ENCODE results near the gene ARHGAP18.

ARHGAP18 gene

DNA sequence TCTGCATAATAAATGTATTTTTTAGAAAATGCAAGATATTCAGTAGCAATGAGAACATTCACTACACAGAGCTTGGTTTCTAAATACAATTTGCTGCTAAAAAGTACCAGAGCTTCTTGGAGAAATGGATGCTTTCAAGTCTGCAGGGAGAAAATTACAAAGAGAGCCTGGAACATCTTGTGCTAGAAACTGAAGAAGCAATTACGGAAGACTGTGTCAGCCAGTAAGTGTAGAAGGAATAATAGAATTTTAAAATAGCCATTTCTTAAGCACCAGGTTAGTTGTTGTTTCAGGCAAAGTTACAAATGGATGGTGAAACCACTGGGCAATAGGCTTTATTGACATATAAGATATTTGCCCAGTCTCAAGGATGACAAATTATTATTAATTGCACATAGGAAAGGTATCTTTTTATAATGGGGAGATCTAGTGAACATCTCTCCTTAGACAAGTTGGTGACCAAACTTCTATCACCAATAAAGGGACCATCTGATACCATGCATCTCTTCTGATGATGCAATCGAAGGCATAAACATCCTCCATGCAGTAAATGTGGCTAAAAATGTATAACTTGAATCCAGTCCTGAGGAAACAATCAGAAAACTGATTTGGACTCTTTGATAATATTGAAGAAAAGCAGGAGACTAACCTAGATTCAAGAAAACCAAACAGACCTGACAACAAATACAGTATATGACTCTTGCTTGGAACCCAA lies 81.7 kb downstream of the ARHGAP18 start:
- Histone ChIP-seq H3K9me3 (ENCODE audit: control insufficient read depth, insufficient read depth, low read length) (no peaks in the 10 kb centered on the region), H3K9ac (ENCODE audit: low read depth, low read length) (no peak overlapping the region), H3K36me3 (ENCODE audit: insufficient read depth, low read length) (peaks cover 2% of the 10 kb centered on the region; the same call in 1 of the 2 replicates), H3K4me1 (ENCODE audit: insufficient read depth, low read length) (no peaks in the 10 kb centered on the region)

DNA sequence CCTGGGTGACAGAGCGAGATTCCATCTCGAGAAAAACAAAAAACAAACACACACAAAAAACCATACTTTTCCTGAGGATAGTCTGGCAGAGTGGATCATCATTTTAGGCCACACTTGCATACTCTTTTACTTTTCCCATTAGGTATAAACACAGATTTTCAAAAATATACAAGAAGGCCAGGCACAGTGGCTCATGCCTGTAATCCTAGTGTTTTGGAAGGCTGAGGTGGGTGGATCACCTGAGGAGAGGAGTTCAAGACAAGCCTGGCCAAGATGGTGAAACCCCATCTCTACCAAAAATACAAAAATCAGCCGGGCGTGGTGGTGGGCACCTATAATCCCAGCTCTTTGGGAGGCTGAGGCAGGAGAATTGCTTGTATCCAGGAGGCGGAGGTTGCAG lies 85.5 kb downstream of the ARHGAP18 start:
- Histone ChIP-seq H3K36me3 (ENCODE audit: insufficient read depth, low read length) (peaks cover 2% of the 10 kb centered on the region; the same call in 1 of the 2 replicates), H3K9me3 (ENCODE audit: control insufficient read depth, insufficient read depth, low read length) (no peaks in the 10 kb centered on the region), H3K4me1 (ENCODE audit: insufficient read depth, low read length) (no peaks in the 10 kb centered on the region), H3K9ac (ENCODE audit: low read depth, low read length) (no peak overlapping the region)

DNA sequence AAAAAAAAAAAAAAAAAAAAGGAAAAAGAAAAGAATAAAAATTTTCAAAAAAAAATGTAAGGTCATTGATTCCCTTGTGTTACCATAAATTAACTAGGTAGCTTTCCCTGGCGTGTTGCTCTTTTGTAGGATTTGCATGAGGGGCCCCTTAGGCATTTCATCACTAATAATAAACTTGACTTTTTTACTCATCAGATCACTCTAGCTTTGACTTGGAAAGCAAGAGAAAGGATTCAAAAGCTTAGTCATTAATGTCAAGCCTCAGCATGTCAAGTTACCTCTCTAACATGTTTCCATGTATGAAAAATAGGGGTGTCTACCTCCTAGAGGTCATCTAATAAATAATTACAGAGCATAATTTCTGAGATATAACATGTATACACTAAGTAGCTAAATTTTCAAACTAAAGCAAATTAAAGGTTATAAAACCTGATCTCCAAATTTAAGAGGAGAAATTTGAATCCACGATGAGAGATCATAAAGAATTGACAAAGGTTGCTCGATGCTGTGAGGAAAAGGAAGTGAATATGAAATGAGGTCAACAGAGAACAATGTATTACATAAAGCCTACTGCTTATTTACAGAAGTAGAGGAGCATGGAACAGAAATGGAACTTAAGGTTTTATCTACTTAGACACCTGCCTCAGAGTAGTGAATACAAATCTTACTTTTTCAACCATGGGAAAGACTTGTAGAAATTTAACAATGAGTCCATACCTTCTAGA lies 86.8 kb downstream of the ARHGAP18 start:
- H3K36me3 ChIP-seq (ENCODE audit: insufficient read depth, low read length): peaks cover 2% of the 10 kb centered on the region; the same call in 1 of the 2 replicates
- no peak overlapping the region for H3K9ac ChIP-seq (ENCODE audit: low read depth, low read length)
- H3K9me3 ChIP-seq (ENCODE audit: control insufficient read depth, insufficient read depth, low read length): no peaks in the 10 kb centered on the region
- no peaks in the 10 kb centered on the region for H3K4me1 ChIP-seq (ENCODE audit: insufficient read depth, low read length)

DNA sequence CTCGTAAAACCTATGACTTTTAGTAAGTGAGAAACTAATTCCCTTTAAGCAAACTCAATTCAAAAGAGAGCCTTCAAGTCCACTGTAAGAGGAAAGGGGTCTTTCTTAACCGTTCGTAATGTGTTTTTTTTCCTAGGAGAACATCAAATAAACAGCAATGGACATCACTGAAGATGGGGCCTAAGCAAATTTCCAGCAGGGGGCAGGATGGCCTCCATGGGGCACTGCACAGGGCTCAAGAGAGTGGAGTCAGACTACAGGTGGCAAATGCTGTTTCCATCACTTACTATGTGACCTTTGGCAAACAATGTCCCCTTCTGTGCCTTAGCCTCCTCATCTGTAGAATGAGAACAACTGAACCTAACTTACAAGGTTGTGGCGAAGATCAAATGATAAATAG lies 88.7 kb downstream of the ARHGAP18 start:
- H3K9me3 ChIP-seq (ENCODE audit: control insufficient read depth, insufficient read depth, low read length): no peaks in the 10 kb centered on the region
- no peak overlapping the region for H3K9ac ChIP-seq (ENCODE audit: low read depth, low read length)
- H3K4me1 ChIP-seq (ENCODE audit: insufficient read depth, low read length): no peaks in the 10 kb centered on the region
- no peaks in the 10 kb centered on the region for H3K36me3 ChIP-seq (ENCODE audit: insufficient read depth, low read length)

DNA sequence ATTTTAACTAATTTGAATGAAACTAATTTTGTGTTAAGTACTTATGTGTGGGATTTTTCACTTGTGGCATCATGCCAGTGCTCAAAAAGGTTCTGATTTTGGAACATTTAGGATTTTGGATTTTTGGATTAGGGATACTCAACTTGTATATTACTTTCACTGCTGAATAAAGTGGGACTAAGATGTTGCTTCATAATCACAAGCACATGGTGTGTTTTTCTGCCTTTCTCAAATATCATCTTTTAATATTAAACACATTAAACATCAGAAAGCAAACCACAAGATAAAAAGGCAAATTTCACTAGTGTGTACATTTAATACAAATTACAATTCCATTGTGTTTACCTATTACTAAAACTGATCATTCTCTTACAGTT lies 89.8 kb downstream of the ARHGAP18 start:
- Histone ChIP-seq H3K9ac (ENCODE audit: low read depth, low read length) (no peak overlapping the region), H3K9me3 (ENCODE audit: control insufficient read depth, insufficient read depth, low read length) (no peaks in the 10 kb centered on the region), H3K36me3 (ENCODE audit: insufficient read depth, low read length) (no peaks in the 10 kb centered on the region), H3K4me1 (ENCODE audit: insufficient read depth, low read length) (no peaks in the 10 kb centered on the region)

DNA sequence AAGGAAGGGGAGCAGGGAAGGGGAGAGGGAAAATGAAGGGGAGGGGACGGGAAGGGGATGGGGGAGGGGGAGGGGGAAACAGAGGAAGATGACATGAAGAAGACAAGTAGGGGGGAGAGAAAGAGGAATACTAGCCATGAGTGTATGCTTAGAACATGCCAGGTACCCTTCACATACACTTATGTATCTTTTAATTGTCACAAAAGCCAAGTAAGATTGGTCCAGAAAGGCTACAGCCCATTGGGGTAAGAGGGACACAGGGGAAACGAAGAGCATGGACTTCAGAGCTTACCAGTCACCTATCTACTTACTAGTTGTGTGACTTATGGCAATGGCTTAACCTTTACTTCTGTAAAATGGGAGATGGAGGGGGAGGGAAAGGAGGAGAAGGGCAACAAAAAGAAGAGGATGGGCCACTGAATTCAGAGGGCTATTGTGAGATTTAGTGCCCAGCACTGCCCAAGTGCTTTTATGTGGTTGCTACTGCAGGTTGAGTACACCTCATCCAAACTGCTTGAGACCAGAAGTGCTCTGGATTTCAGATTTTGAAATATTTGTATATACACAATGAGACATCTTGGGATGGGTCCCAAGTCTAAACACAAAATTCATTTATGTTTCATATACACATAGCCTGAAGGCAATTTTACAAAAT lies 90.3 kb downstream of the ARHGAP18 start:
- Histone ChIP-seq H3K36me3 (ENCODE audit: insufficient read depth, low read length) (no peaks in the 10 kb centered on the region), H3K9ac (ENCODE audit: low read depth, low read length) (no peak overlapping the region), H3K9me3 (ENCODE audit: control insufficient read depth, insufficient read depth, low read length) (no peaks in the 10 kb centered on the region), H3K4me1 (ENCODE audit: insufficient read depth, low read length) (no peaks in the 10 kb centered on the region)

DNA sequence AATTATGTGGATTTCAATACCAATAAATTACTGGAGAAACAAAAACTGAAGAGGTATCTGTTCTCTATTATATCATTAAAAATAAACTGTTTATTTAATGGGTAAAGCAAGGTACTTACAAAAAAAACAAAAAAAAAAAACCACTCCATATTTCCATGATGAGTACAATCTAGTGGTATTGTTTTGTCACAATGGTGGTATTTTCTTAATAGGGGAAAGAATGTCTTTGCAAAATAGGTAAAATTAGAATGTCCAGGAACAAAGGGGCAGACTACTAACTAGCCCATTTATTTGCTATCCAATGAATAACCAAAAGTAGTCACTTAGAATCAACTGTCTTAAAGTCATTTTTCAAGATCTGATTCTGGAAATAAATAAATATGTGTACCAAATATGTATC lies 92.0 kb downstream of the ARHGAP18 start:
- Histone ChIP-seq H3K36me3 (ENCODE audit: insufficient read depth, low read length) (no peaks in the 10 kb centered on the region), H3K4me1 (ENCODE audit: insufficient read depth, low read length) (no peaks in the 10 kb centered on the region)

DNA sequence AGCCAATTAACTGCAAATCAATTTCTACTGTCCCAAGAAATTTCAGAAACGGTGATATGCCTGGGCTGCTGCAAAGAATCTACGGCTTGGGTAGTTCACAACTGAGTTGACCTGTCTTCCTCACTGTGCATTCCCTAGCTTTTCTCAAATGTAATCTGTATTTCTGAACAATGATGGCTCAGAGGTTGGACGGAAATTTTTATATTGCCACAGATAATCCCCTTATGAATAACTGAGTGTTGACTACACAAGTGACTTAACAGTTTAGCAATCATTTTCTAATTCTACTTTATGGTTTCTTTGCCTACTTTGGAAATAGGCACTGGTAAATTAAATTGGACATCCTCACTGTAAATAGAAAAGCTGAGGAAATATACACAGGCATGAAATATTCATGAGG lies 94.5 kb downstream of the ARHGAP18 start:
- Histone ChIP-seq H3K9me3 (ENCODE audit: control insufficient read depth, insufficient read depth, low read length) (no peaks in the 10 kb centered on the region), H3K4me1 (ENCODE audit: insufficient read depth, low read length) (no peaks in the 10 kb centered on the region), H3K9ac (ENCODE audit: low read depth, low read length) (no peak overlapping the region), H3K36me3 (ENCODE audit: insufficient read depth, low read length) (no peaks in the 10 kb centered on the region)

More for the DNA sequence above, 92.0 kb downstream of the ARHGAP18 start:
- H3K9me3 ChIP-seq (ENCODE audit: control insufficient read depth, insufficient read depth, low read length): no peaks in the 10 kb centered on the region
- H3K9ac ChIP-seq (ENCODE audit: low read depth, low read length): no peak overlapping the region

DNA sequence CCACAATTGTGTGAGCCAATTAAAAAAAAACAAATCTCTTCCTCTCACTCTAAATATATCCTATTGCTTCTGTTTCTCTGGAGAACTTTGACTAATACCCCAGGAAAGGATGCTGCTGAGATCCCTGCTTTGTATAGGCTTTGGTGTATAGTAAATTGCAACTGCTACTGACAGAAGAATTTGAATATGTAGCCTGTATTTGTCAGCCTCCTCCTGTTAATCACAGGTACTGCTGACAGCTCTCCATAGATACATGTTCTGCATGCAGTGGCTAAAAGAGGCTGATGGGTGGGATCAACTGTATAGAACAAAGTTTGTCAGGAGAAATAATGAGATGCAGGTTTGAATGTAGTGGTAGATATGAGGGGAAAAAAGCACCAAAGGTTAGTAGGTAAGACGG lies 95.0 kb downstream of the ARHGAP18 start:
- Histone ChIP-seq H3K4me1 (ENCODE audit: insufficient read depth, low read length) (peaks cover 3% of the 10 kb centered on the region; the same call in 1 of the 2 replicates), H3K9me3 (ENCODE audit: control insufficient read depth, insufficient read depth, low read length) (no peaks in the 10 kb centered on the region), H3K9ac (ENCODE audit: low read depth, low read length) (no peak overlapping the region), H3K36me3 (ENCODE audit: insufficient read depth, low read length) (no peaks in the 10 kb centered on the region)

DNA sequence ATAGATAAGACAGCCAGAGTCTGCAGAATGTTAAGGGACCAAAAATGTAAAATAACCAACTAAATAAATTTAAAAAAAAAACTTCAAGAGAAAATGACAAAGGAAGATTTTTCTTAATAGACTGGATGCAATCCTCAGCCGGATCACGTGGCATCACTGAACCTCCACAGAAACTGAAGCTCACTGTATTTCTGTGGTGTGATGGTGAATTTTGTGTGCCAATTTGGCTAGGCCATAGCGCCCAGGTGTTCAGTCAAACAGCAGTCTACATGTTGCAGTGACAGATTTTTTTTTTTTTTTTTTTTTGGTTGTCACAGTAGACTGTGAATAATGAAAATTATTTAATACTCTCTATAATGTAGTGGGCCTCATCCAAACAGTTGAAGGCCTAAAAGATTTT lies 95.5 kb downstream of the ARHGAP18 start:
- Histone ChIP-seq H3K4me1 (ENCODE audit: insufficient read depth, low read length) (peaks cover 8% of the 10 kb centered on the region; the same call in 1 of the 2 replicates), H3K9ac (ENCODE audit: low read depth, low read length) (no peak overlapping the region), H3K36me3 (ENCODE audit: insufficient read depth, low read length) (no peaks in the 10 kb centered on the region), H3K9me3 (ENCODE audit: control insufficient read depth, insufficient read depth, low read length) (no peaks in the 10 kb centered on the region)

DNA sequence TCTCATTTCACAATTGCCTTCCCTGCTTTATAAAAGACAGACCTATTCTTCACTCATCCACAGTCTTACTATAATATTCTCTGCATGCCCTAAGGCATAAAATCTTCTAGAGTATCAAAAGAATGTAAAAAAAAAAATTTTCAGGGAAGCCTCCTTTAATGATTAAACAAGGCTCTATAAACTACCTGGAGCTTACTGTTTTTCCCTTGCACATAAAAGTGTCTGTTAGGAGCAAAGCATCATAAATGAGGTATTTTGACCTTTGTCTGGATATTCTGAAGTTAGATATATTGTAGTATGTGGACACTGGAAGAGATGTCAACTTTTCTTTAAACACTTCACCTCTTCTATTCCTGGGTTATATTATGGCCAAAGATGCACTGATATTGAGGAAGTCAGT lies 97.5 kb downstream of the ARHGAP18 start:
- no peaks in the 10 kb centered on the region for H3K9me3 ChIP-seq (ENCODE audit: control insufficient read depth, insufficient read depth, low read length)
- H3K9ac ChIP-seq (ENCODE audit: low read depth, low read length): no peak overlapping the region
- peaks cover 14% of the 10 kb centered on the region; the same call in 1 of the 2 replicates for H3K4me1 ChIP-seq (ENCODE audit: insufficient read depth, low read length)
- no peaks in the 10 kb centered on the region for H3K36me3 ChIP-seq (ENCODE audit: insufficient read depth, low read length)

DNA sequence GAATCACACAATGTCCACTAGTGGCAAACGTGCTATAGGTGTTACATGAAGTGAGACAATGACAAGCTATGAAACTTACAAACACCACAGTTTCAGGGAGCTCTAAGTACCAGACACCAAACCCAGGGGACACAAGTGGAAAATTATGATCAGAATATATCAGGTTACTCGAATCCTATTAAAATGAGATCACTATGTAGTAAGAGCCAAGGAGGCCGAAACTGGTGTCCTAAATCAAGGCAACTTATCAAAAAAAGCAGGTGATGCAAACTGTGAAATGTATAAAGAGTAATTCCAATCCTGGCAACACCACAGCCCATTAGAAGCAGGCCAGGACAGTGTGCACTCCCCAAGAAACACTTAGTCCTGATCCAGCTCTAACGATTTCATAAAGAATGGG lies 100.3 kb downstream of the ARHGAP18 start:
- no peaks in the 10 kb centered on the region for H3K36me3 ChIP-seq (ENCODE audit: insufficient read depth, low read length)
- H3K4me1 ChIP-seq (ENCODE audit: insufficient read depth, low read length): peaks cover 14% of the 10 kb centered on the region; the same call in 1 of the 2 replicates
- H3K9ac ChIP-seq (ENCODE audit: low read depth, low read length): no peak overlapping the region
- no peaks in the 10 kb centered on the region for H3K9me3 ChIP-seq (ENCODE audit: control insufficient read depth, insufficient read depth, low read length)

DNA sequence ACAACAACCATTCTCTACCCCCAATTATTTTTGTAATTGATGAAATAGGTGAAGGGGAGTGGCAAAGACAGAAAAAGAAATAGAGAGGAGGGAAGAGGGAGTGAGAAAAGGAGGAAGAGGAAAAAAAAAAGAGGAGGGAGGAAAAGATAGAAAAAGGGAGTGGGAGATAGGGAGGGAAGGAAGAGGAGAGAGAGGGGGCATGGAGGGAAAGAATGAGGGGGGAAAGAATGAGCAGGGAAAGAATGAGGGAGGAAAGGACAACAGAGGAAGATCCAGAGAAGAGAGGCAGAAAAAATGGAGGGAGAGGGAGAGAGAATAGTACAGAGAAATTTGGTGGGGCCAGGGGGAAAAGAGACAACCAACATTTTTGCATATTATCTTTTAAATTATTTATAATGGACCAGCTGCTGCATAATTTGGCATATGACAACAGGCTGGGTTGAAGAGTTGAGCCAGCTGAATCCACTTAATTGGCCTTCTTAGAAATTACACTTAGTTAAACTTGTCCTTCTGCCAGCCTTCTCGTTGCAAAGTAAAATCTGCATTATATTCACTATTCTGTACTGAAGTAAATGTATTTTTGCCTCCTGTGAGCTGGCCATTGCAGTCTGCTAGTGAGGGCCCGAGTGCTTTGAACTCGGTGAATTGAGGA lies 101.0 kb downstream of the ARHGAP18 start:
- Histone ChIP-seq H3K36me3 (ENCODE audit: insufficient read depth, low read length) (no peaks in the 10 kb centered on the region), H3K4me1 (ENCODE audit: insufficient read depth, low read length) (peaks cover 14% of the 10 kb centered on the region; the same call in 1 of the 2 replicates), H3K9me3 (ENCODE audit: control insufficient read depth, insufficient read depth, low read length) (no peaks in the 10 kb centered on the region), H3K9ac (ENCODE audit: low read depth, low read length) (no peak overlapping the region)

DNA sequence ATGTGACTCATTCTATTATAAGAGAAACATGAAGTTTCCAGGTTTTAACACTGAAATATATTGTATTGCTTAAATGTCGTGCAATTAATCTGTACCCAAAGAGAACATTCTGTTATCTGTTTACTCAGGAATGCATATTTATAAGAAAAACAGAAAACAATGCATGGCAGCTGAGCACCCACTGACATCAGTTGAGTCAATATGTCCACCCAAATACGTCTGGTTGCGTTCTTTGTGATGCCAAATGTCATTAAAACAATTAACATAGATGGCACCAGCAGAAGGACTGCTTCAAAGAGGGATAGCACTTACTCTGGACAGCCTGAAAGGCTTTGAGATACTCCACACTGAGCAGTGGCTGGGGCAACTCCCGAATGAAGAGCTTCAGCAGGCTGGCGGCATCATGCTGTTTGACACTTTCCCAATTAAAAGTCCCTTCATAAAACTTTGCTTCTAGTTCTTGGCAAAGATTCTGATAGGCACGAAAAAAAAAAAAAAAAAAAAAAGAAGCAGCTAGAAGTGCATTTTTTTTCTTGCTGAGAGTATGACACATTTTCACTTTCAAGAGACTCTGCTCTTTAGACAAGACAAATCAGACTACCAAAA lies 102.3 kb downstream of the ARHGAP18 start:
- no peaks in the 10 kb centered on the region for H3K36me3 ChIP-seq (ENCODE audit: insufficient read depth, low read length)
- no peaks in the 10 kb centered on the region for H3K9me3 ChIP-seq (ENCODE audit: control insufficient read depth, insufficient read depth, low read length)
- peaks cover 14% of the 10 kb centered on the region; the same call in 1 of the 2 replicates for H3K4me1 ChIP-seq (ENCODE audit: insufficient read depth, low read length)
- H3K9ac ChIP-seq (ENCODE audit: low read depth, low read length): no peak overlapping the region
